ENCODE measurements around the gene CAPN3. TPM values are rescaled to one million over a fixed set of nuclear protein-coding genes. Genes with fewer than 3 reads are reported as not detected.

The CAPN3 gene
- polyA plus RNA-seq, 2 of the 4 experiments (the other 2 are of a cell fraction): 0.25 to 1.1 TPM

DNA sequence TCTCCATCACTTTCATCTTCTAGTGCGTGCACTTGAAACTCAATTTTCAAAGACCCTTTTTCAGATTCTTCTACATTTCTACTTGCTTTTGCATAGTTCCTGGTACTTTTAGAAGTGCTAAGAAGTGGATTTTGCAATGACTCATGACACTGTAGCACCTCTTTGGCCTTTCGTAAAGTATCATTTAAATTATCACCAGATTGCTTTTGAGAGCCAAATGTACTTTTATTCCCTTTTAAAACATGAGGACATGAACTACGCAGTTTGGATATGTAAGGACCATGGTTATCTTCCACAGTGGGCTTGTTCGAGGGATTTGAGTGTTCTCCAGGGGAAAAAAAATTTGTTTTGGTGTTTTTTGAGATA, 91.1 kb downstream of the CAPN3 start:
- Histone ChIP-seq H3K9me3 (no peaks in the 10 kb centered on the region), H3K27ac (no peak overlapping the region), H3K4me2 (no peak overlapping the region), H3K4me3 (no peak overlapping the region), H3K4me1 (no peaks in the 10 kb centered on the region)
- FAIRE-seq (no peak), ATAC-seq (no peak), DNase-seq (ENCODE audit: low read depth in 1 of 2, low spot score in 1 of 2) (no peak)
- ChIA-PET CTCF (interaction anchor here (0.6 kb wide), 1 partner anchor 51 kb away, joined by 3 read pairs; no protein-coding TSS in a partner anchor), POLR2A (no interaction called here)
- 96% methylated on average over 4 of the region's 4 CpGs for WGBS (ENCODE audit: missing lambda C conversion rate)
- TF ChIP-seq HOXA7 (CRISPR knock-in tag; IDR thresholded peaks at IDR 0.05) (no peak), FOSL2 (IDR thresholded peaks at IDR 0.05) (no peak), FOSL2 (CRISPR knock-in tag; IDR thresholded peaks at IDR 0.05) (no peak), KDM5A (IDR thresholded peaks at IDR 0.05) (no peak), POLR2A (IDR thresholded peaks at IDR 0.05; ENCODE audit: low read length) (no peak), HOXB13 (CRISPR knock-in tag; IDR thresholded peaks at IDR 0.05; ENCODE audit: low read depth) (no peak)
- TF ChIP-seq, protein P1, sequence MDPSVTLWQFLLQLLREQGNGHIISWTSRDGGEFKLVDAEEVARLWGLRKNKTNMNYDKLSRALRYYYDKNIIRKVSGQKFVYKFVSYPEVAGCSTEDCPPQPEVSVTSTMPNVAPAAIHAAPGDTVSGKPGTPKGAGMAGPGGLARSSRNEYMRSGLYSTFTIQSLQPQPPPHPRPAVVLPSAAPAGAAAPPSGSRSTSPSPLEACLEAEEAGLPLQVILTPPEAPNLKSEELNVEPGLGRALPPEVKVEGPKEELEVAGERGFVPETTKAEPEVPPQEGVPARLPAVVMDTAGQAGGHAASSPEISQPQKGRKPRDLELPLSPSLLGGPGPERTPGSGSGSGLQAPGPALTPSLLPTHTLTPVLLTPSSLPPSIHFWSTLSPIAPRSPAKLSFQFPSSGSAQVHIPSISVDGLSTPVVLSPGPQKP (IDR thresholded peaks at IDR 0.05; ENCODE audit: low read depth, low read length): no peak

DNA sequence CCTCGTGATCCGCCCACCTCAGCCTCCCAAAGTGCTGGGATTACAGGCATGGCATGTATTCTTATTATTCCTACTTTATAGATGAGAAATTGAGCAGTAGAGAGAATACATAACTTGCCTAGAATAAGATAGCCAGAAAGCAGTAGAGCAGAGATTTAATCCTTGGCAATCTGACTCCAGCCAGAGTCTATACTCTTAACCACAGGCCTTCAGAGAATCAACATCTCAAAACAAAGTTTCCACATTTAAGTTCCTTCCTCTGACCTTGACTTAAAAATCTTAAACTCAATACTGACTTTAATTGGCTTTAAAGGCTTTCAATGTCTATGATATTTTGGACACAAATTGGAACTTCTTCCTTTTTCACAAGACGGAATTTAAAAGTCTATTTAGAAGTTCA, 94.5 kb downstream of the CAPN3 start:
- ChIA-PET POLR2A (no interaction called here), CTCF (no interaction called here)
- no peak for ATAC-seq
- Histone ChIP-seq H3K4me1 (no peaks in the 10 kb centered on the region), H3K27ac (no peak overlapping the region), H3K4me3 (no peak overlapping the region), H3K9me3 (no peaks in the 10 kb centered on the region), H3K4me2 (no peak overlapping the region)
- FAIRE-seq: no peak
- DNase-seq (ENCODE audit: low read depth in 1 of 2, low spot score in 1 of 2): no peak
- TF ChIP-seq PHF8 (IDR thresholded peaks at IDR 0.05; ENCODE audit: borderline replicate concordance, low read depth) (no peak), RARB (CRISPR knock-in tag; IDR thresholded peaks at IDR 0.05) (no peak), MYC (IDR thresholded peaks at IDR 0.05; ENCODE audit: borderline replicate concordance, low read length) (no peak), CEBPB (IDR thresholded peaks at IDR 0.05) (no peak), MAFK (IDR thresholded peaks at IDR 0.05; ENCODE audit: partially characterized antibody) (no peak), CHD4 (IDR thresholded peaks at IDR 0.05; ENCODE audit: borderline replicate concordance) (no peak), HOXA7 (CRISPR knock-in tag; IDR thresholded peaks at IDR 0.05) (no peak), FOSL2 (IDR thresholded peaks at IDR 0.05) (no peak), FOSL2 (CRISPR knock-in tag; IDR thresholded peaks at IDR 0.05) (no peak), ZSCAN20 (CRISPR knock-in tag; IDR thresholded peaks at IDR 0.05) (no peak), CBX8 (IDR thresholded peaks at IDR 0.05) (no peak), KDM1A (IDR thresholded peaks at IDR 0.05; ENCODE audit: low read depth) (no peak), NR3C1 (IDR thresholded peaks at IDR 0.05) (no peak), HOXB5 (CRISPR knock-in tag; IDR thresholded peaks at IDR 0.05) (no peak), RAD21 (conservative IDR thresholded peaks at IDR 0.05 in 1 of 2, IDR thresholded peaks at IDR 0.05 in 1 of 2) (no peak), TP53 (CRISPR knock-in tag; IDR thresholded peaks at IDR 0.05) (no peak)
- TF ChIP-seq, protein P2, sequence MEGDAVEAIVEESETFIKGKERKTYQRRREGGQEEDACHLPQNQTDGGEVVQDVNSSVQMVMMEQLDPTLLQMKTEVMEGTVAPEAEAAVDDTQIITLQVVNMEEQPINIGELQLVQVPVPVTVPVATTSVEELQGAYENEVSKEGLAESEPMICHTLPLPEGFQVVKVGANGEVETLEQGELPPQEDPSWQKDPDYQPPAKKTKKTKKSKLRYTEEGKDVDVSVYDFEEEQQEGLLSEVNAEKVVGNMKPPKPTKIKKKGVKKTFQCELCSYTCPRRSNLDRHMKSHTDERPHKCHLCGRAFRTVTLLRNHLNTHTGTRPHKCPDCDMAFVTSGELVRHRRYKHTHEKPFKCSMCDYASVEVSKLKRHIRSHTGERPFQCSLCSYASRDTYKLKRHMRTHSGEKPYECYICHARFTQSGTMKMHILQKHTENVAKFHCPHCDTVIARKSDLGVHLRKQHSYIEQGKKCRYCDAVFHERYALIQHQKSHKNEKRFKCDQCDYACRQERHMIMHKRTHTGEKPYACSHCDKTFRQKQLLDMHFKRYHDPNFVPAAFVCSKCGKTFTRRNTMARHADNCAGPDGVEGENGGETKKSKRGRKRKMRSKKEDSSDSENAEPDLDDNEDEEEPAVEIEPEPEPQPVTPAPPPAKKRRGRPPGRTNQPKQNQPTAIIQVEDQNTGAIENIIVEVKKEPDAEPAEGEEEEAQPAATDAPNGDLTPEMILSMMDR (IDR thresholded peaks at IDR 0.05): no peak
- TF ChIP-seq, protein P3, sequence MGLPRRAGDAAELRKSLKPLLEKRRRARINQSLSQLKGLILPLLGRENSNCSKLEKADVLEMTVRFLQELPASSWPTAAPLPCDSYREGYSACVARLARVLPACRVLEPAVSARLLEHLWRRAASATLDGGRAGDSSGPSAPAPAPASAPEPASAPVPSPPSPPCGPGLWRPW (IDR thresholded peaks at IDR 0.05): no peak
- TF ChIP-seq, protein P4, sequence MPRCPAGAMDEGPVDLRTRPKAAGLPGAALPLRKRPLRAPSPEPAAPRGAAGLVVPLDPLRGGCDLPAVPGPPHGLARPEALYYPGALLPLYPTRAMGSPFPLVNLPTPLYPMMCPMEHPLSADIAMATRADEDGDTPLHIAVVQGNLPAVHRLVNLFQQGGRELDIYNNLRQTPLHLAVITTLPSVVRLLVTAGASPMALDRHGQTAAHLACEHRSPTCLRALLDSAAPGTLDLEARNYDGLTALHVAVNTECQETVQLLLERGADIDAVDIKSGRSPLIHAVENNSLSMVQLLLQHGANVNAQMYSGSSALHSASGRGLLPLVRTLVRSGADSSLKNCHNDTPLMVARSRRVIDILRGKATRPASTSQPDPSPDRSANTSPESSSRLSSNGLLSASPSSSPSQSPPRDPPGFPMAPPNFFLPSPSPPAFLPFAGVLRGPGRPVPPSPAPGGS (IDR thresholded peaks at IDR 0.05): no peak
- TF ChIP-seq, protein P5, sequence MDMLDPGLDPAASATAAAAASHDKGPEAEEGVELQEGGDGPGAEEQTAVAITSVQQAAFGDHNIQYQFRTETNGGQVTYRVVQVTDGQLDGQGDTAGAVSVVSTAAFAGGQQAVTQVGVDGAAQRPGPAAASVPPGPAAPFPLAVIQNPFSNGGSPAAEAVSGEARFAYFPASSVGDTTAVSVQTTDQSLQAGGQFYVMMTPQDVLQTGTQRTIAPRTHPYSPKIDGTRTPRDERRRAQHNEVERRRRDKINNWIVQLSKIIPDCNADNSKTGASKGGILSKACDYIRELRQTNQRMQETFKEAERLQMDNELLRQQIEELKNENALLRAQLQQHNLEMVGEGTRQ (IDR thresholded peaks at IDR 0.05): no peak
- WGBS (ENCODE audit: missing lambda C conversion rate): 95% methylated on average over 3 of the region's 3 CpGs
